GM23248 (cell line): ENCODE data around the gene HBB. TPM values are rescaled to one million over a fixed set of nuclear protein-coding genes. Genes with fewer than 3 reads are reported as not detected.
"Not testable (repeated sequence)": the region's sequence is repeated elsewhere in the genome, so short reads cannot be mapped to it uniquely, and the experiment has no call there.

ENCODE experiments used
- DNase-seq: peaks from one replicate; pipeline ENCODE4 v3.0.0-alpha.2; 2015
- H2AFZ ChIP-seq: fragments of 200-600 bp; sonication (generic); 2 replicates; pipeline ENCODE4 v1.6.1; 2016; ENCODE audit warnings: antibody characterized with exemption
- H3F3A ChIP-seq: fragments of 200-600 bp; sonication (generic); 2 replicates; pipeline ENCODE4 v1.6.1; 2016; ENCODE audit warnings: mild to moderate bottlenecking, antibody characterized with exemption, mixed run types; ENCODE audit not compliant: insufficient read depth
- H3K27ac ChIP-seq: fragments of 200-600 bp; sonication (generic); 2 replicates; pipeline ENCODE4 v1.5.1; 2016; ENCODE audit warnings: mild to moderate bottlenecking
- H3K27me3 ChIP-seq: fragments of 200-600 bp; sonication (generic); replicated peaks from 2 replicates; pipeline ENCODE4 v1.6.1; 2016; ENCODE audit warnings: mild to moderate bottlenecking; ENCODE audit not compliant: insufficient read depth
- H3K36me3 ChIP-seq: fragments of 200-600 bp; sonication (generic); 2 replicates; pipeline ENCODE4 v1.6.1; 2016; ENCODE audit warnings: low read depth, mild to moderate bottlenecking
- H3K4me1 ChIP-seq: fragments of 200-600 bp; sonication (generic); 2 replicates; pipeline ENCODE4 v1.6.1; 2016; ENCODE audit warnings: mild to moderate bottlenecking; ENCODE audit not compliant: insufficient read depth
- H3K4me2 ChIP-seq: fragments of 200-600 bp; sonication (generic); one replicate; pipeline ENCODE4 v1.6.1; 2016; ENCODE audit warnings: mild to moderate bottlenecking; ENCODE audit not compliant: unreplicated experiment
- H3K4me3 ChIP-seq: fragments of 200-600 bp; sonication (generic); 2 replicates; pipeline ENCODE4 v1.5.1; 2016; ENCODE audit warnings: mild to moderate bottlenecking
- H3K79me2 ChIP-seq: fragments of 200-600 bp; sonication (generic); 2 replicates; pipeline ENCODE4 v1.6.1; 2016; ENCODE audit warnings: mild to moderate bottlenecking; ENCODE audit not compliant: insufficient read depth
- H3K9ac ChIP-seq: fragments of 200-600 bp; sonication (generic); 2 replicates; pipeline ENCODE4 v1.6.1; 2016; ENCODE audit warnings: mild to moderate bottlenecking
- H3K9me2 ChIP-seq: fragments of 200-600 bp; sonication (generic); 2 replicates; pipeline ENCODE4 v1.6.1; 2016; ENCODE audit warnings: mixed run types, mild to moderate bottlenecking, moderate library complexity; ENCODE audit not compliant: insufficient read depth
- H3K9me3 ChIP-seq: fragments of 200-600 bp; sonication (generic); one replicate; pipeline ENCODE4 v1.6.1; 2017; ENCODE audit warnings: low read depth
- H4K20me1 ChIP-seq: fragments of 200-600 bp; sonication (generic); 2 replicates; pipeline ENCODE4 v1.6.0; 2016; ENCODE audit not compliant: insufficient read depth
- EZH2 ChIP-seq: fragments of 200-600 bp; sonication (generic); IDR thresholded peaks from 2 replicates; pipeline ENCODE4 v1.6.1; 2018; ENCODE audit warnings: antibody characterized with exemption, mild to moderate bottlenecking; ENCODE audit not compliant: insufficient read depth, poor library complexity, severe bottlenecking
- EZH2phosphoT487 ChIP-seq: fragments of 200-600 bp; sonication (generic); IDR thresholded peaks from 2 replicates; pipeline ENCODE4 v1.6.1; 2018; ENCODE audit warnings: antibody characterized with exemption, moderate library complexity, mild to moderate bottlenecking, low read depth; ENCODE audit not compliant: insufficient read depth
- WGBS, 2 experiments: methylation state at CpG; one replicate each; pipeline ENCODE4 v1.1.6; 2015 to 2017; ENCODE audit warnings: low lambda C conversion rate in 2 of 2, low coverage in 1 of 2; ENCODE audit errors: missing lambda C conversion rate in 2 of 2; 5-methylcytosine and 5-hydroxymethylcytosine counted together
- in situ Hi-C: fragments of 300-500 bp; cut with MboI; formaldehyde crosslinking; loops from 2 replicates; pipeline ENCODE4 v1.15.0; 2020
- polyA plus RNA-seq: library from polyadenylated mRNA; unstranded; fragments of >200 nt; fragmentation: Nextera tagmentation; extraction: Ambion mirVana; gene quantifications from 2 replicates; pipeline ENCODE4 v1.2.1, GENCODE V29; 2016
- total RNA-seq: library from RNA; depleted of rRNA; stranded (reverse); fragments of >200 nt; shearing (Covaris generic); gene quantifications from 2 replicates; pipeline ENCODE4 v1.2.3, GENCODE V29; 2014

HBB gene
- total and polyA plus RNA-seq, 2 experiments from 2014 or later = not detected

DNA sequence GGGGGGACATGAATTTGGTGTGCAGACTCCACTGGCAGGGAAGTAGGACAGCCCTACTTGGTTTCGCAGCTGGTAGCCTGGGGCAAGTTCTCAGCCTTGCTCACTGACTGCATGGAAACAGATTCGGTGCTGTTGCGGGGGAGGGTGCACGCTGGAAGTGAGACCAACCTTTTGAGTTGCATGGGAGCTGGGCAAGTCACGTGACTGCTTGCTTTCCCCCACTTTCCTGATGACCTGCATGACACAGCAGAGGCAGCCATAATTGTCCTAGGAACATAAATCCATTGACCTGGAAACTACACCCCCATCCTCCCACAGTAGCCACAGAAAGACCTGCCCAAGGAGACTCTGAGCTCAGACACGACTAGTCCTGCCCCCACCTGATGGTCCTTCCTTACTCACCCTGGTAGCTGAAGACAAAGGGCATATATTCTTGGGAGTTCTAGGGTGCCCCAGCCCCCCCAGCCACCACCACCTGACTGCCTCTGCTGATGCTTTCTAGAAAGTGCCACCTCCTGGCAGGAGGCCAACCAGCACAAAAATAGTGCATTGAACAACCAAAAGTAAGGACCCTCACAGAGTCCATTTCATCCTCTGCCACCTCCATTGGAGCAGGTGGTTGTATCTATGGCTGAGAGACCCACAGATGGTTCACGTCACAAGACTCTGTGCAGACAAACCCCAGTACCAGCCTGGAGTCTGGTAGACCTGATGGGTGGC, 31.8 kb upstream of the HBB start:
- in situ Hi-C loops = no loop called here

DNA sequence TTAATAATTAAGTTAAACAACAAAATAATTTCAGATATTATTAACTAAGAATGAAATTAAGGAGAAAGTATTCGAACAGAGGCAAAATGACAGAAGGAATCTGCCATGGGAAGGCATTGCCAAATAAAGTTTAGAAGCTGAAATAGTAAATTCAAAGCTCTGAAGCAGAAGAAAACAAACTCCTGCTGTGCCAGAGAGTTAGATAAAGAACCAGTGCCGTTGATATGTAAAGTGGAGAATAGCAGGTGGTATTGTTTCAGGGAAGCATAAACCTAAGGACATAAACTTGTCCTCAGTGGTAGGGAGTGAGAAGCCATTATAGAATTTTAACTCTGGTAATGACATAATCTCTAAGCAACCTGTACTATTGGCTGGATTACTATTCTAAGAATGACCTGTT, 30.4 kb upstream of the HBB start:
- no peak overlapping the region for H3K4me2 ChIP-seq
- H3K36me3 ChIP-seq = no peaks in the 10 kb centered on the region
- H4K20me1 ChIP-seq = no peaks in the 10 kb centered on the region
- H3K9ac ChIP-seq = no peak overlapping the region
- in situ Hi-C loops = no loop called here
- DNase-seq = no peak
- no peaks in the 10 kb centered on the region for H3F3A ChIP-seq
- no peaks in the 10 kb centered on the region for H3K9me2 ChIP-seq
- 21 to 22% methylated on average over 2 of the region's 2 CpGs for WGBS, 2 experiments
- no peaks in the 10 kb centered on the region for H3K27me3 ChIP-seq
- H3K4me3 ChIP-seq = no peak overlapping the region
- H3K79me2 ChIP-seq = no peaks in the 10 kb centered on the region
- H3K27ac ChIP-seq = no peak overlapping the region
- no peaks in the 10 kb centered on the region for H3K9me3 ChIP-seq
- H2AFZ ChIP-seq = no peak overlapping the region
- H3K4me1 ChIP-seq = no peaks in the 10 kb centered on the region
- TF ChIP-seq EZH2phosphoT487 = no peak
- TF ChIP-seq EZH2 = no peak

More for the DNA sequence above, 31.8 kb upstream of the HBB start:
- Histone ChIP-seq H3K9ac (no peak overlapping the region), H3K9me2 (no peaks in the 10 kb centered on the region), H4K20me1 (no peaks in the 10 kb centered on the region), H3K36me3 (no peaks in the 10 kb centered on the region), H3K4me2 (no peak overlapping the region), H3K27me3 (no peaks in the 10 kb centered on the region), H3K4me1 (no peaks in the 10 kb centered on the region), H3K27ac (no peak overlapping the region), H3K9me3 (no peaks in the 10 kb centered on the region), H3F3A (no peaks in the 10 kb centered on the region), H3K4me3 (no peak overlapping the region), H3K79me2 (no peaks in the 10 kb centered on the region), H2AFZ (no peak overlapping the region)
- WGBS, 2 experiments = 52 to 65% methylated on average over 6 to 7 of the region's 7 CpGs
- TF ChIP-seq EZH2phosphoT487 (no peak), EZH2 (no peak)
- no peak for DNase-seq

DNA sequence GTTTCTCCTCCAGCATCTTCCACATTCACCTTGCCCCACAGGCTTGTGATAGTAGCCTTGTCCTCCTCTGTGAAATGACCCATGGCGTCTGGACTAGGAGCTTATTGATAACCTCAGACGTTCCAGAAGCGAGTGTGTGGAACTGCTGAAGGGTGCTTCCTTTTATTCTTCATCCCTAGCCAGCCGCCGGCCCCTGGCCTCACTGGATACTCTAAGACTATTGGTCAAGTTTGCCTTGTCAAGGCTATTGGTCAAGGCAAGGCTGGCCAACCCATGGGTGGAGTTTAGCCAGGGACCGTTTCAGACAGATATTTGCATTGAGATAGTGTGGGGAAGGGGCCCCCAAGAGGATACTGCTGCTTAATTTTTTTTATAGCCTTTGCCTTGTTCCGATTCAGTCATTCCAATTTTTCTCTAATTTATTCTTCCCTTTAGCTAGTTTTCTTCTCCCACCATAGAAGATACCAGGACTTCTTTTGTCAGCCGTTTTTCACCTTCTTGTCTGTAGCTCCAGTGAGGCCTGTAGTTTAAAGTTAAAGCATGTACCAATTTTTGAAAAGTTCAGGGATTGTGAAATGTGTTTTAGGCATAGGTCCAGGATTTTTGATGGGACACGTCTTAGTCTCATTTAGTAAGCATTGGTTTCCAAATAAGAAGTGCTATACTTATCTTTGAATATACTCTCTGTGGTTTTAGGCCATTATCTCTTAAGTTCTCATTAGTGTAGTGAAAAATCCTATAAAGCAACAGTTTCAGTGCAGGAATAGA, 28.0 kb upstream of the HBB start, which contains the start of gene HBG2:
Gene HBG2 (minus strand): TSS at position 136 of the 768 bp plus-strand sequence. CDS start 53 bp downstream, at position 83.
- in situ Hi-C loops, H3K36me3 ChIP-seq, H3K27me3 ChIP-seq, H3K4me1 ChIP-seq, H3K4me3 ChIP-seq, H3K79me2 ChIP-seq, H3K4me2 ChIP-seq, H2AFZ ChIP-seq, DNase-seq, H3K27ac ChIP-seq, H3K9me3 ChIP-seq, H3K9me2 ChIP-seq, H3F3A ChIP-seq, H3K9ac ChIP-seq, H4K20me1 ChIP-seq: not testable (repeated sequence)
- WGBS, 2 experiments = 32 to 46% methylated on average over 4 of the region's 9 CpGs

DNA sequence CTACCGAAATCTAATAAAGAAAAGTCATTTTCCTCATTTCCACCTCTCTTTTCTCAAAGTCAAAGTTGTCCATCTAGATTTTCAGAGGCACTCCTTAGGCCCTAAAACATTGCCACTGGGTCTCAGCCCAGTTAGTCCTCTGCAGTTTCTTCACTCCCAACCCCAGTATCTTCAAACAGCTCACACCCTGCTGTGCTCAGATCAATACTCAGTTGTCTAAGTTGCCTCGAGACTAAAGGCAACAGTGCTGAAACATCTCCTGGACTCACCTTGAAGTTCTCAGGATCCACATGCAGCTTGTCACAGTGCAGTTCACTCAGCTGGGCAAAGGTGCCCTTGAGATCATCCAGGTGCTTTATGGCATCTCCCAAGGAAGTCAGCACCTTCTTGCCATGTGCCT, 27.2 kb upstream of the HBB start:
- H3K4me2 ChIP-seq, H3K4me3 ChIP-seq, H3K79me2 ChIP-seq, H3F3A ChIP-seq, H4K20me1 ChIP-seq, H3K4me1 ChIP-seq, H3K9ac ChIP-seq, H3K27ac ChIP-seq, DNase-seq, H3K27me3 ChIP-seq, H3K9me3 ChIP-seq, in situ Hi-C loops, H3K9me2 ChIP-seq, H3K36me3 ChIP-seq, H2AFZ ChIP-seq: not testable (repeated sequence)
- WGBS, 2 experiments = 45 to 63% methylated on average over 2 of the region's 2 CpGs

DNA sequence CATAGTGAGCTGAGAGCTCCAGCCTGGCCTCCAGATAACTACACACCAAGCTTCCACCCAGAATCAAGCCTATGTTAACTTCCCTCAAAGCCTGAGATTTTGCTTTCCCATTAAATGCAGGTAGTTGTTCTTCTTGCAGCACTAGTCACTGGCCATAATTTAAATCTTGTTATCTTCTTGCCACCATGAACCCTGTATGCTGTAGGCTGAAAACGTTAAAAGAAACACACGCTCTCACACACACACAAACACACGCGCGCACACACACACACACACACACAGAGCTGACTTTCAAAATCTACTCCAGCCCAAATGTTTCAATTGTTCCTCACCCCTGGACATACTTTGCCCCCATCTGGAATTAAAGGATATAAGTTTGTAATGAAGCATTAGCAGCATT, 26.6 kb upstream of the HBB start:
- H3K4me2 ChIP-seq, H3K27me3 ChIP-seq, H3K27ac ChIP-seq, H3K4me3 ChIP-seq, H3K9me2 ChIP-seq, H2AFZ ChIP-seq, H4K20me1 ChIP-seq, H3K36me3 ChIP-seq, H3K9ac ChIP-seq, H3K79me2 ChIP-seq, DNase-seq, in situ Hi-C loops, H3K4me1 ChIP-seq, H3F3A ChIP-seq, H3K9me3 ChIP-seq: not testable (repeated sequence)
- 49 to 50% methylated on average over 5 of the region's 5 CpGs for WGBS, 2 experiments
